Endothelial cell of umbilical vein (primary cell): Measurements from ENCODE around the gene KDM4B.

Experiments used
- CTCF ChIP-seq, 2 donors: IDR thresholded peaks; 1 replicate in 1 of 2; 2 replicates in 1 of 2; pipeline ENCODE4 v1.5.1; 2011; ENCODE audit warnings: low read length in 2 of 2, mild to moderate bottlenecking in 2 of 2, moderate library complexity in 2 of 2, control low read depth in 1 of 2, inconsistent platforms in 1 of 2, low read depth in 1 of 2; ENCODE audit not compliant: insufficient read depth in 1 of 2; ENCODE audit errors: extremely low read depth in 1 of 2
- JUN ChIP-seq: IDR thresholded peaks from 2 replicates; pipeline ENCODE4 v1.6.1; 2011; ENCODE audit warnings: borderline replicate concordance, low read depth; ENCODE audit not compliant: insufficient read length, insufficient read depth
- MAX ChIP-seq: IDR thresholded peaks from 2 replicates; pipeline ENCODE4 v1.6.1; 2011; ENCODE audit not compliant: insufficient read depth, insufficient read length
- POLR2A ChIP-seq: IDR thresholded peaks from 2 replicates; pipeline ENCODE4 v1.6.1; 2012; ENCODE audit warnings: low read depth, mild to moderate bottlenecking, control low read depth, low read length
- POLR2AphosphoS5 ChIP-seq: IDR thresholded peaks from 2 replicates; pipeline ENCODE4 v1.6.1; 2012; ENCODE audit warnings: low read depth, mild to moderate bottlenecking, control low read depth, low read length, moderate library complexity; ENCODE audit not compliant: insufficient read depth

GRCh38 chr19:5181329-5181728 lies 212.4 kb downstream of the KDM4B start:
- TF ChIP-seq MAX: no peak
- TF ChIP-seq CTCF (IDR thresholded peaks at IDR 0.05; ENCODE audit: extremely low read depth in 1 of 2, insufficient read depth in 1 of 2, low read depth in 1 of 2, low read length in 2 of 2): no peak
- no peak for TF ChIP-seq POLR2AphosphoS5
- TF ChIP-seq POLR2A: no peak
- no peak for TF ChIP-seq JUN
